ENCODE results near the gene CNGA3.

- TF ChIP-seq CTCF (IDR thresholded peaks at IDR 0.05), result no peak
- TF ChIP-seq POLR2AphosphoS5 (IDR thresholded peaks at IDR 0.05), result no peak
- TF ChIP-seq EP300 (IDR thresholded peaks at IDR 0.05), result no peak
- TF ChIP-seq POLR2A (IDR thresholded peaks at IDR 0.05), result no peak
Observed at GRCh38 chr2:98394595-98395153, 48.4 kb downstream of the CNGA3 start.

All from sigmoid colon (tissue), 4 donors.